ENCODE data around the gene TMC1. TPM values are rescaled to one million over a fixed set of nuclear protein-coding genes. Genes with fewer than 3 reads are reported as not detected.

TMC1 gene
- total RNA-seq, 1 experiment from 2014 or later = 0.36 TPM

- TF ChIP-seq SIN3A (IDR thresholded peaks at IDR 0.05; ENCODE audit: borderline replicate concordance, insufficient read depth, low read depth, low read length) (no peak), CTCF (IDR thresholded peaks at IDR 0.05) (no peak), REST (IDR thresholded peaks at IDR 0.05; ENCODE audit: insufficient read depth in 1 of 2, low read depth in 2 of 2, low read length in 1 of 2) (no peak), TCF7L2 (IDR thresholded peaks at IDR 0.05; ENCODE audit: low read depth, low read length) (no peak), POLR2AphosphoS5 (IDR thresholded peaks at IDR 0.05; ENCODE audit: low read depth, low read length) (no peak)
- Histone ChIP-seq H3K27me3 (ENCODE audit: control insufficient read depth, insufficient read depth, low read length) (no peaks in the 10 kb centered on the region), H3K4me3 (ENCODE audit: low read depth in 2 of 2, low read length in 2 of 2) (no peak overlapping the region), H3K9me3 (ENCODE audit: control insufficient read depth, insufficient read depth, low read depth, low read length) (no peaks in the 10 kb centered on the region), H3K4me1 (ENCODE audit: control insufficient read depth, insufficient read depth, low read length) (peaks cover 11% of the 10 kb centered on the region), H3K36me3 (ENCODE audit: control insufficient read depth, insufficient read depth, low read length) (no peaks in the 10 kb centered on the region), H3K27ac (ENCODE audit: low read length) (peak overlapping the region; percentile 65; the same call in 1 of the 2 replicates)
- intact Hi-C loops (cut with micrococcal nuclease; ENCODE audit: unreplicated experiment) (no loop called here), in situ Hi-C loops (cut with HindIII; ENCODE audit: low pct_unique_long_range_greater_than_20kb, low sequenced_read_pairs) (no loop called here)
- CTCF ChIA-PET = no interaction called here
- BruUV-seq (replicated peaks) = no TSS peak
- ATAC-seq (no peak), DNase-seq (ENCODE audit: low read depth, low spot score) (no peak)
- POLR2A ChIA-PET = no interaction called here
Observed at GRCh38 chr9:72497447-72498046, 23.9 kb upstream of the TMC1 start.

GRCh38 chr9:72506615-72507014, 14.8 kb upstream of the TMC1 start:
- Histone ChIP-seq H3K9me3 (ENCODE audit: control insufficient read depth, insufficient read depth, low read depth, low read length) (no peaks in the 10 kb centered on the region), H3K36me3 (ENCODE audit: control insufficient read depth, insufficient read depth, low read length) (no peaks in the 10 kb centered on the region), H3K27me3 (ENCODE audit: control insufficient read depth, insufficient read depth, low read length) (no peaks in the 10 kb centered on the region), H3K4me1 (ENCODE audit: control insufficient read depth, insufficient read depth, low read length) (peaks cover 10% of the 10 kb centered on the region; the same call in 1 of the 2 replicates), H3K4me3 (ENCODE audit: low read depth in 2 of 2, low read length in 2 of 2) (no peak overlapping the region), H3K27ac (ENCODE audit: low read length) (no peak overlapping the region; the same call in 1 of the 2 replicates)
- POLR2A ChIA-PET = no interaction called here
- DNase-seq (ENCODE audit: low read depth, low spot score) = no peak
- ATAC-seq = no peak
- no TSS peak for BruUV-seq (replicated peaks)
- CTCF ChIA-PET = no interaction called here
- intact Hi-C loops (cut with micrococcal nuclease; ENCODE audit: unreplicated experiment) (no loop called here), in situ Hi-C loops (cut with HindIII; ENCODE audit: low pct_unique_long_range_greater_than_20kb, low sequenced_read_pairs) (no loop called here)
- TF ChIP-seq SIN3A (IDR thresholded peaks at IDR 0.05; ENCODE audit: borderline replicate concordance, insufficient read depth, low read depth, low read length) (no peak), REST (IDR thresholded peaks at IDR 0.05; ENCODE audit: insufficient read depth in 1 of 2, low read depth in 2 of 2, low read length in 1 of 2) (no peak), TCF7L2 (IDR thresholded peaks at IDR 0.05; ENCODE audit: low read depth, low read length) (no peak), CTCF (IDR thresholded peaks at IDR 0.05) (no peak), POLR2AphosphoS5 (IDR thresholded peaks at IDR 0.05; ENCODE audit: low read depth, low read length) (no peak)

Data from Panc1 (cell line).